Measurements from ENCODE around the gene CUEDC1. TPM values are rescaled to one million over a fixed set of nuclear protein-coding genes. Genes with fewer than 3 reads are reported as not detected.

The CUEDC1 gene
- total RNA-seq, 1 donor from 2014 or later = 76.1 TPM

DNA sequence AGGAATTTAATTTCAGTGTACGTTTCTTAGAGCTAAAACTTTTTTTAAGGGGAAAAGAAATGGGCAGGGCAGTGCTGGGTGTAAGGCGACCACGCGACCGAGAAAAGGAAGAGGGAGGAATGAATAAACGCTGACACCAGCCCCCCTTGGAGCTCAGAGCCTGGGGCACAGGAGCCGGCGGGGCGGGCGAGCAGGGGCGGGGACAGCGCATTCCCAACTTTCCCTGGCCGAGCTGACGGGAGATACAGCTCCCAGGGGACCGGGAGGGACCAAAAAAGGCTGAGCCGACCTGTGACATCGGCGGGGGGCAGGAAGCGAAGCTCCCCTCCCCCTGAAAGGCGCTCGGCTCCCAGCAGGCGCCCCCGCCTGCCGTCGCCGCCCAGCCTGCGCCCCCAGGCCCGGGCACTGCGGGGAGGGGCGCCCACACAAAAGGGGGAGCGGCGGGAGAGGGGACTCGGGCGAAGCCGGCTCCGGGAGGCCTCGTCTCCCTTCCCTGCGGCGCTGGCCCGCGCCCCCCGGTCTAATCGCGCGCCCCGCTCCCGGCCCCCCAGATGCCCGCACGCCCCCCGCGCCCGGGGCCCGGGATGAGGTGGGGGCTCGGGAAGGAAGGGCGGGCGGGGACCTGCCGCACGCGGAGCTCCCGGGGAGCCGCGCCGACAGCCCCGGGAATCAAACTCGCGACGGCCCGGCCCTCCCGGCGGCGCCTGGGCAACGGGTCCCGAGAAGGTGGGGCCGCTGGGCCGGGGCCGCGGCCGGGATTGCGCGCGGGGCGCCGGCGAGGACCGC, 622 bp downstream of the CUEDC1 start:
- TF ChIP-seq, protein P1, sequence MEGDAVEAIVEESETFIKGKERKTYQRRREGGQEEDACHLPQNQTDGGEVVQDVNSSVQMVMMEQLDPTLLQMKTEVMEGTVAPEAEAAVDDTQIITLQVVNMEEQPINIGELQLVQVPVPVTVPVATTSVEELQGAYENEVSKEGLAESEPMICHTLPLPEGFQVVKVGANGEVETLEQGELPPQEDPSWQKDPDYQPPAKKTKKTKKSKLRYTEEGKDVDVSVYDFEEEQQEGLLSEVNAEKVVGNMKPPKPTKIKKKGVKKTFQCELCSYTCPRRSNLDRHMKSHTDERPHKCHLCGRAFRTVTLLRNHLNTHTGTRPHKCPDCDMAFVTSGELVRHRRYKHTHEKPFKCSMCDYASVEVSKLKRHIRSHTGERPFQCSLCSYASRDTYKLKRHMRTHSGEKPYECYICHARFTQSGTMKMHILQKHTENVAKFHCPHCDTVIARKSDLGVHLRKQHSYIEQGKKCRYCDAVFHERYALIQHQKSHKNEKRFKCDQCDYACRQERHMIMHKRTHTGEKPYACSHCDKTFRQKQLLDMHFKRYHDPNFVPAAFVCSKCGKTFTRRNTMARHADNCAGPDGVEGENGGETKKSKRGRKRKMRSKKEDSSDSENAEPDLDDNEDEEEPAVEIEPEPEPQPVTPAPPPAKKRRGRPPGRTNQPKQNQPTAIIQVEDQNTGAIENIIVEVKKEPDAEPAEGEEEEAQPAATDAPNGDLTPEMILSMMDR (IDR thresholded peaks at IDR 0.05) = no peak
- H3K4me1 ChIP-seq = peaks cover 3 to 35% of the 10 kb centered on the region in 2 donors
- peak overlapping the region; percentile 97 to 98 for H3K27ac ChIP-seq
- no peaks in the 10 kb centered on the region for H3K36me3 ChIP-seq
- no peaks in the 10 kb centered on the region for H3K9me3 ChIP-seq
- H3K27me3 ChIP-seq = no peaks in the 10 kb centered on the region
- intact Hi-C loops (cut with DNase I) = loop anchor here (1.0 kb wide), 2 partner anchors 62 to 79 kb away; no protein-coding TSS in a partner anchor
- DNase-seq (ENCODE audit: low spot score in 2 of 2) = peak in 1 of 2 donors; percentile 91
- H3K4me3 ChIP-seq = peak overlapping the region; percentile 77 to 92

DNA sequence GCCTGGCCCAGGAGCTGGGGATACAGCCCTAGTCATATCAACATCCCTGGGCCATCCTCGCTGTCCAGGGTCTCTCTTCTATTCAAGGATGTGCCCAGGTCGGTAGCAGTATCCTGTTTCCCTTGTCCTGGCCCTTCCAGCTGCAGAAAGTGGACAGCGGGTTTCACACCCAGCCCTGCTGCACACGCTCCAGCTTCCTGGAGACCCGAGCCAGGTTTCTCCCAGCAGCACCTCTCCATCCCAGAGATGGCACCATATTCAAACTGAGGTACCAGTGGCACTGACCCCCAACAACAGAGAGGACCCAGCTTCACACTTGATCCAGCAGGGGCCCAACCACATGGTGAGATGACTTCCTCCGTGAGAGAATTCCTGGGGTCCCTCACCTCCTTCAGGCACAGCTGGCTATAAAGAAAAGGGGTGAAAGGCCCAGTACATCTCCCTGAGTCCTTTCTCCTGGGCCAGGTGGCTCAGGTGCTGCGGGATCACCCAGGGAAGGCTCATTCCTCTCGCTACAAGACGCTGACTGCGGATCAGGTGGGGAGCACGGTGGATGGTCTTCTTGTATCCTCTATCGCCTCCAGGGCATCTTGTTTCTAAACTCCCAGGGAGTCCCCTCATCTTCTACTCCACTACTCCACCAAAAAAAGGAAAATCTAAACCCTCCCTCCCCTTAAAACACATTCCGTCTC, 1.4 kb downstream of the CUEDC1 start:
- Histone ChIP-seq H3K9me3 (no peaks in the 10 kb centered on the region), H3K36me3 (no peaks in the 10 kb centered on the region), H3K27me3 (no peaks in the 10 kb centered on the region), H3K4me1 (peaks cover 7 to 42% of the 10 kb centered on the region in 2 donors), H3K4me3 (peak overlapping the region; percentile 77 to 92), H3K27ac (peak overlapping the region; percentile 97 to 98)
- no peak for DNase-seq (ENCODE audit: low spot score in 2 of 2)
- TF ChIP-seq, protein P1 (IDR thresholded peaks at IDR 0.05) = no peak
- intact Hi-C loops (cut with DNase I) = loop anchor here (2.0 kb wide), 2 partner anchors 33 kb away; no protein-coding TSS in a partner anchor

DNA sequence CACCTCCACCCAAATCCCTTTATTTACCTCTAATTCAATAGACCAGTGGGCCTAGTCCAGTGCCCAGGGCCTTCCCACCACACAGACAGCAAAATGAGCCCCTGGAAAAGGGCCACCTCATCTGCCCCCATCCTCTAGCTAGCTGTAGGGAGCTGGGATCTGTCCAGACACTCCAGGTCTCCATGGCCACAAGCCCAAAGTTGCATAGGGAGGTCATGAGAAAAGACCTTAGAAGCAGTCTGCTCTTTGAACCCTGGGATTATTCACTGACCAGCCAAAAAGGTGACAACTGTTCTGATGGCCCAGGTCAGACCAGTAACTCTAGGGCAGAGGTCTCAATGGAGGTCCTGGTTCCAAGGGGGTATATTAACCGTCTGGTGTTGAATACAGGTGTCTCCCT, 2.0 kb downstream of the CUEDC1 start:
- Histone ChIP-seq H3K27me3 (no peaks in the 10 kb centered on the region), H3K9me3 (no peaks in the 10 kb centered on the region), H3K4me3 (no peak overlapping the region), H3K27ac (peak overlapping the region; percentile 97 to 98), H3K4me1 (peaks cover 8 to 49% of the 10 kb centered on the region in 2 donors), H3K36me3 (no peaks in the 10 kb centered on the region)
- intact Hi-C loops (cut with DNase I) = loop anchor here (2.0 kb wide), 2 partner anchors 32 to 34 kb away; no protein-coding TSS in a partner anchor
- TF ChIP-seq, protein P1 (IDR thresholded peaks at IDR 0.05) = no peak
- DNase-seq (ENCODE audit: low spot score in 2 of 2) = no peak

DNA sequence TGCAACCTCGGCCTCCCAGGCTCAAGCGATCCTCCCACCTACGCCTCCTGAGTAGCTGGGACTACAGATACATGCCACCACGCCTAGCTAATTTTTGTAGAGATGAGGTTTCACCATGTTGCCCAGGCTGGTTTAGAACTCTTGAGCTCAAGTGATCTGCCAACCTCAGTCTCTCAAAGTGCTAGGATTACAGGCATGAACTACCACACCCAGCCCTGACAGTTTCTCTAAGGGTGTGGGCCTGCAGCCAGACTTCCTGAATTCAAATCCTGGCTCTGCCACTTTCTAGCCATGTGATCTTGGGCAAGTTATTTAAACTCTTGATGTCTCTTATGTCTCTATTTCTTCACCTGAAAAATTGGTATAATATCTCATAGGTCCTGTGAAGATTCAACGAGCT, 5.6 kb downstream of the CUEDC1 start:
- no peak overlapping the region for H3K4me3 ChIP-seq
- H3K36me3 ChIP-seq = no peaks in the 10 kb centered on the region
- H3K9me3 ChIP-seq = no peaks in the 10 kb centered on the region
- intact Hi-C loops (cut with DNase I) = no loop called here
- H3K27ac ChIP-seq = peak overlapping the region; percentile 77 to 97
- H3K27me3 ChIP-seq = no peaks in the 10 kb centered on the region
- TF ChIP-seq, protein P1 (IDR thresholded peaks at IDR 0.05) = no peak
- DNase-seq (ENCODE audit: low spot score in 2 of 2) = no peak
- H3K4me1 ChIP-seq = peaks cover 11 to 62% of the 10 kb centered on the region in 2 donors

DNA sequence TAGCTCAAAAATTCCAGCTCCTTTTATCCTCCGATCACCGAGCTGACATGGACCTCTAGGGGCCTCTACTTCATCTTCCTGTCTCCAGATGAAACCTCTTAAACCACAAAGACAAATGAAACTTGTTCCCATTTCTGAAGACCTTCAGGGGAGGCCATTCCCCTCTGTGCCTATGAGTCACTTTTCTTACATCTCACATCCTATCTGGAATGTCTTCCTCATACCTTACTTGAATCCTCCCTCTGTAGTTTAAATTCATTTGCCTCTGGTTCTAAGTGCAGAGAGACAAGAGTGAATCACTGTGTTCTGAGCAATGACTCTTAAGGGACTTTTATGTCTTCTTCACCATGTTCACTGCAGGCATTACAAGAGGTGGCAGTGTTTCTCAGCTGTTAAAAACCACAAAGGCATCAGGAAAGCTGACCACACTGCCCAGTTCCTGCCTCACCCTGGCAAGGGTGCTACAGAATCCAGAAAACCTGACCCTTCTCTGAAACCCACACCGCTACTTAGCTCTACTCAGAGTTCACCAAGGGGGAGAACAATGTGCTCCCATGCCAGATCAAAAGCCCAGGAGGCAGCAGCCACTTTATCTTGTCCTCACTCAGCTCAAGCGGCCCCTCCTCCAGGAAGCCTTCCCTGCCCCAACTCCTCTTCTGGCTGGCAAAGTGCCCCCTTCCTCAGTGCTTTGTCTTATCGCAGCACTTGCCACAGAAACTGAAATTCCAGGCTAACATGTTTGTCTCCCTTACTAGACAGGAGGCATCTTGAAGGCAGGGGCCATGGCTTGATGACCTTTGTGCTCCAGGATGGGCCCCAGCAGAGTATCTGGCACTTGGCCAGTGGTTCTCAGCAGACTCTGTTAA, 6.4 kb downstream of the CUEDC1 start:
- H3K4me3 ChIP-seq = peak overlapping the region in 1 of 2 donors; percentile 6

More for the DNA sequence above, 6.4 kb downstream of the CUEDC1 start:
- Histone ChIP-seq H3K36me3 (no peaks in the 10 kb centered on the region), H3K4me1 (peaks cover 11 to 58% of the 10 kb centered on the region in 2 donors), H3K27me3 (no peaks in the 10 kb centered on the region), H3K27ac (peak overlapping the region; percentile 77 to 97), H3K9me3 (no peaks in the 10 kb centered on the region)
- no peak for DNase-seq (ENCODE audit: low spot score in 2 of 2)
- TF ChIP-seq, protein P1 (IDR thresholded peaks at IDR 0.05) = no peak
- intact Hi-C loops (cut with DNase I) = no loop called here
